HCT116 (cell line): ENCODE measurements around the gene SLC22A23.

ENCODE experiments used
- POLR2A ChIP-seq: IDR thresholded peaks from 2 replicates; pipeline ENCODE4 v1.7.0; 2011; ENCODE audit warnings: borderline replicate concordance; ENCODE audit not compliant: insufficient read depth, insufficient read length; ENCODE audit errors: extremely low read depth
- TF ChIP-seq, protein P1 (sequence below), 3 experiments: fragments of 200-600 bp in 1 of 3; sonication (generic) in 1 of 3; IDR thresholded peaks in 2 of 3; conservative IDR thresholded peaks in 1 of 3; 2 replicates each; pipeline ENCODE4 v1.5.1; 2012 to 2017; ENCODE audit warnings: low read depth in 2 of 3, low read length in 2 of 3, antibody characterized with exemption in 1 of 3, borderline replicate concordance in 1 of 3, control low read depth in 1 of 3, mild to moderate bottlenecking in 1 of 3, mixed read lengths in 1 of 3, mixed run types in 1 of 3, moderate library complexity in 1 of 3; ENCODE audit not compliant: insufficient read depth in 1 of 3

DNA sequence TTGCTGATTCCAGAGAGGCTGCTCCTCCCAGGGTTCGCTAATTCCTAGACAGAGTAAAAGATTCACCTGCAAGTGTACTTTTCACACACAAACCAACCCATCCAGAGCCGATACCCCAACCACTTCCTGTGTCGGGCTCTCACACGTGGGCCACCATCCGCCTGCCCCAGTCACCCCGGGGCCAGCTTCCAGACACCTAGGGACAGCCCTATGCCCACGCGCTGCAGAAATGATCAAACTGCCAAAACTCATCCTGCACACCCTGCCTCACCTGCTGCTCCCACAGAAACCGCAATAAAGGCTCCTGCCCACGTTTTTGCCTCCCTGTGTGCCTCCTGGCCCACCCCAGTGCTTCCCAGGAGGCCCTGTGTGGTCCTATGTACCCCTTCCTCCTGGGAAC lies 138.6 kb downstream of the SLC22A23 start:
- TF ChIP-seq, protein P1, sequence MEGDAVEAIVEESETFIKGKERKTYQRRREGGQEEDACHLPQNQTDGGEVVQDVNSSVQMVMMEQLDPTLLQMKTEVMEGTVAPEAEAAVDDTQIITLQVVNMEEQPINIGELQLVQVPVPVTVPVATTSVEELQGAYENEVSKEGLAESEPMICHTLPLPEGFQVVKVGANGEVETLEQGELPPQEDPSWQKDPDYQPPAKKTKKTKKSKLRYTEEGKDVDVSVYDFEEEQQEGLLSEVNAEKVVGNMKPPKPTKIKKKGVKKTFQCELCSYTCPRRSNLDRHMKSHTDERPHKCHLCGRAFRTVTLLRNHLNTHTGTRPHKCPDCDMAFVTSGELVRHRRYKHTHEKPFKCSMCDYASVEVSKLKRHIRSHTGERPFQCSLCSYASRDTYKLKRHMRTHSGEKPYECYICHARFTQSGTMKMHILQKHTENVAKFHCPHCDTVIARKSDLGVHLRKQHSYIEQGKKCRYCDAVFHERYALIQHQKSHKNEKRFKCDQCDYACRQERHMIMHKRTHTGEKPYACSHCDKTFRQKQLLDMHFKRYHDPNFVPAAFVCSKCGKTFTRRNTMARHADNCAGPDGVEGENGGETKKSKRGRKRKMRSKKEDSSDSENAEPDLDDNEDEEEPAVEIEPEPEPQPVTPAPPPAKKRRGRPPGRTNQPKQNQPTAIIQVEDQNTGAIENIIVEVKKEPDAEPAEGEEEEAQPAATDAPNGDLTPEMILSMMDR (IDR thresholded peaks at IDR 0.05 in 2 of 3, conservative IDR thresholded peaks at IDR 0.05 in 1 of 3; ENCODE audit: borderline replicate concordance in 1 of 3, insufficient read depth in 1 of 3, low read depth in 2 of 3, low read length in 2 of 3), result no peak
- TF ChIP-seq POLR2A, result no peak
